NCI-H345 (cell line): Measurements from ENCODE around the gene ESYT1.
"Not testable (repeated sequence)": the region's sequence is repeated elsewhere in the genome, so short reads cannot be mapped to it uniquely, and the experiment has no call there.

Experiments used
- DNase-seq: peaks from one replicate; lab custom pipeline; 2025; lab: John Stamatoyannopoulos, UW

Gene ESYT1

GRCh38 chr12:56156464-56157200 is 28.6 kb downstream of the ESYT1 start:
- not testable (repeated sequence) for DNase-seq

DNA sequence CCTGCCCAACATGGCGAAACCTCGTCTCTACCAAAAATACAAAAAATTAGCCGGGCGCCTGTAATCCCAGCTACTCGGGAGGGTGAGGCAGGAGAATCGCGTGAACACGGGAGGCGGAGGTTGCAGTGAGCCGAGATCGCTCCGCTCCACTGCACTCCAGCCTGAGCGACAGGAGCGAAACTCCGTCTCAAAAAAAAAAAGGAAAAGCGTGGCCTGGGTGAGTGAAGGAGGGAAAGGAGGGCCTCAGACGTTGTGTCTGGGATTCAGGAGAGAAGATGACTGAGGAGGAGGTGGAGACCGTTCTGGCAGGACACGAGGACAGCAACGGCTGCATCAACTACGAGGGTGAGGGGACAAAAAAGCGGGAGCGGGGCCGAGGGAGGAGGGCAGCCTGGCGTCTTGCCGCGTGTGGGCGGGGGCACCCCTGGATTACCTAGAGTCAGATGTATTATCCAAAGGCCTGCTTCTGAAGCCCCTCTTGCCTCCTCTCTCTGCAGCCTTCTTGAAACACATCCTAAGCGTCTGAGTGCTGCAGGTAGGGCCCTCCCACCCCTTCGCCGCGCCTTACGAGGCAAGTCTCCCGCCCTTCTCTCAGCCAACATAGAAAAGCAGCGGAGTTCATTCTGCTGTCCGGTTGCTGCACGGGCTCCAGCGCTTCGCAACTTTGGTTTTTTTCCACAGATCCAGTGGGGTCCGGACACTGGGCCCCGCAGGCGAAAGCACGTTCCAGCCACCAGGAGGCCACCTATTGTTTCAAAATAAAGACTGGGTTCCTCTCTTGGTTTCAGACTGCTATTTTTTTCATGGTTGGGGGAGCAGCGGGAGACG is 29.3 kb downstream of the ESYT1 start:
- DNase-seq, result peak; percentile 87

DNA sequence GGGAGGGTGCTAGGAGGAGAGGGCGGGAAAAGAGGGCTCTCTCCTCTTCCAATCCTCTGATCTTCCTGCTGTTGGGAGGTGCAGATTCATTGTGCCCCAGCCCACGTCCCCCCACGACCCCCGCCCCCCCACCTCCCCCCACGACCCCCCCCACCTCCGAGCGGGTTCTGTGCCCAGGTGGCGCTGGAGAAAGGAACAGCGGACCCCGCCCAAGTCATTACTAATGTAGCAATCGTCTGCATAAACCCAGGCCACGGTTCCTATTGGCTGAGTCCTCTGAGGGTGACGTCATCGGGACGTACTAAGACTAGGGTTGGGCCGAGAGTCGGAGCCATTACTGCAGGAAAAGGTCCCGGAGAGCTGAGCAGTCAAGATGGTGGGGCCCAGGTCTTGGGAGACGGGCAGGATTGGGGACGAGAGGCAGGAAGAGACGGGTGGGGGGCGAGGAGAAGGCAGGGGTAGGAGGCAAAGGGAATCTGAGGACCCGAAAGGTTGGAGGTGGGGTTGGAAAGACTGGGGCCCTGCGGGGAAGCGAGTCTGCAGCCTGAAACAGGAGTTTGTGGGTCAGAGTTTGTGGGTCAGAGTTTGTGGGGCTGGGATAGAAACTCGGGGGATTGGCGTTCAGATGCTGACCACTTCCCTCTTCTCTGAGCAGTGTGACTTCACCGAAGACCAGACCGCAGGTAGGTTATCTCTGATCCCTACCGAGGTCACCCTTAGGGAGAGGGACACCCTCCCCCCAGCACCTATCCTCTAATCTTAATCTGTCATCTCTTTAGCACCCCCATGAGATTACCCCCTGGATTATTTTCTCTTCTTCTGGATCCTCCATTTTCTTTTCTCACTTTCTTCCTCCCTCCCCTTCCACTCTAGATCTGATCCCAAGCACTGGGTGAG is 30.2 kb downstream of the ESYT1 start, which contains the start of gene MYL6:
Gene MYL6, plus strand, starts transcription at position 331 of the 897 bp plus-strand sequence. Its CDS starts 43 bp downstream, at position 374.
- DNase-seq, result peak; percentile 99

GRCh38 chr12:56158926-56159461 is 30.9 kb downstream of the ESYT1 start:
- peak; percentile 36 for DNase-seq

DNA sequence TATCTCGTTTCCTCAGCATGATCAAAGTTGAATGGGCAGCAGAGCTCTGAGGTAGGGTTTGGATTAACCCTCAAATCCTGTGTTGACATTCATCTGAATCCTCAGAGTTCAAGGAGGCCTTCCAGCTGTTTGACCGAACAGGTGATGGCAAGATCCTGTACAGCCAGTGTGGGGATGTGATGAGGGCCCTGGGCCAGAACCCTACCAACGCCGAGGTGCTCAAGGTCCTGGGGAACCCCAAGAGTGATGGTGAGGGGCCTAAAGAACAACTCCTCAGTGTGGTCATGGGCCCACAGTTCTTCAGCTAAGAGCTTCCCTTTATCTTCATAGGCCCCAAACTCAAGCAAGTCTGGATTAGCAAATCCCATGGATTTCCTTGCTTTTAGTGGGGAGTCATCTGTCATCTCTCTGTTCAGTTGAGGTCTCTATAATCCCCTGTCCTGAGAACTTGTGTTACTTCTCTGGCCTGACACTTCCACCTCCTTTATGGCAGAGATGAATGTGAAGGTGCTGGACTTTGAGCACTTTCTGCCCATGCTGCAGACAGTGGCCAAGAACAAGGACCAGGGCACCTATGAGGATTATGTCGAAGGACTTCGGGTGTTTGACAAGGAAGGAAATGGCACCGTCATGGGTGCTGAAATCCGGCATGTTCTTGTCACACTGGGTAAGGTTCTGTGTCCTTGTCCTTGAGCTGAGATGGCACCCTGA is 31.6 kb downstream of the ESYT1 start:
- DNase-seq, result no peak

- DNase-seq, result no peak
Observed at GRCh38 chr12:56160193-56160763, 32.2 kb downstream of the ESYT1 start.

GRCh38 chr12:56160894-56161689 is 33.0 kb downstream of the ESYT1 start:
- no peak for DNase-seq

GRCh38 chr12:56161690-56162351 is 33.8 kb downstream of the ESYT1 start:
- DNase-seq, result no peak

- no peak for DNase-seq
Observed at GRCh38 chr12:56162468-56163290, 34.6 kb downstream of the ESYT1 start.

- DNase-seq, result no peak
Observed at GRCh38 chr12:56163533-56164344, 35.7 kb downstream of the ESYT1 start.

- no peak for DNase-seq
Observed at GRCh38 chr12:56164345-56164729, 36.3 kb downstream of the ESYT1 start.

DNA sequence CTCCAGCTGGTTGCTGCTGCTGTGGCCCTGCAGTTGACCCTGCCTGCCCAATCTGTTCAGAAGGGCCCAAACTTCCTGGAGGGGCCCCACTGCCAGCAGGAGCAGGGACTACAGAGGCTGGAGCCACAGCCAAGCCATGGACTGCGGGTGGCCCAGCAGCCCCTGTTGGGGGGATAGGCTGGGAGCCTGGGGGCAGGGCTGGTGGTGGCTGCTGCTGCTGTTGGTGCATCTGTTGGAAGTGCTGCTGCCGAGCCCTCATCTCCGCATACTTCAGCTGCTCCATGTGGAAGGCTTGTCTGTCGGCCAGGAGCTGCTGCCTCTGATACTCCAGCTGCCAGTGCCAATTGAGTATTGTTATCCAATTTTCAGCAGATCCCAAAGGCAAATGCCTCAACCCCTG is 37.3 kb downstream of the ESYT1 start:
- DNase-seq, result no peak

DNA sequence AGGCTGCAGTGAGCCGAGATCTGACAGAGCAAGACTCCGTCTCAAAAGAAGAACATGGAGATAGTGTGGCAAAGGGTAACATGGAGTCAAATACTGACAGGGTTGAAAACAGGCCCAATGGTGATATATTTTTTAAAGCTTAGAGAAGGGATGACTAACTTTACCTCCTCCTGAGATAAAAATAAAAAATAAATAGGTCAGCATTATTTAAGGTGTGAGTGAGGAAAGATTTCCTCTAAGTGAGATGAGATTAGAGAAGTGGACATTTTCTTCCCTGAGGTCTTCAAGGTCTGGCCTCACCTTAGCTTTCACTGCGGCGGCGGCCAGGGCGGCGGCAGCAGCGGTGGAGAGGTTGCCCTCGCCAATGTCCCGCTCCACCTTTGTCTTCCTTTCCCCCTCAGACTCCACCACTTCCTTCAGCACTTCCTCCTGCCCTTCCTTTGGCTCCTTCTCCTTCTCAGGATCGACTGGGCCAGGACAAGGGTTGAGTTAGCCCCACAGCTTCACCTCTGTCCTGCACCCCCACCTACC is 41.2 kb downstream of the ESYT1 start:
- no peak for DNase-seq

DNA sequence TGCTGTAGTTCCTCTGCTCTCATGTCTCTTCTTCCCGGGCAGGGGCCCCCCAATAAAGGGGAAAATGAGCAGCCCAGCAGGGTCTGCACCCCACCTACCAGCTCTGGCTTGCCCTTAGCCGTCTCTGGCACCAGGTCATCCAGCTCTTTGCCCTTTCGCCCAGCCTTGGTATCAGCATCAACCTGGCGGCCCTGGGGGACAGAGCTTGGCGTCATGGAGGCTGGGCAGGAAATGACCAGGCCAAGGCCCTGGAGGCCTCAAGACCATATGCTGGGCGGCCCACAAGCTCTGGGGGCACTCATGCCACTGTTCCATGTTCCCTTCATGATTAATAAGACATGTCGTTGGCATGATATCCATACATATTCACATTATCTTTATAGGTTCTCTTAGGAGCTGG is 44.8 kb downstream of the ESYT1 start:
- no peak for DNase-seq

- DNase-seq, result no peak
Observed at GRCh38 chr12:56178347-56178746, 50.3 kb downstream of the ESYT1 start.

- no peak for DNase-seq
Observed at GRCh38 chr12:56186957-56187356, 58.9 kb downstream of the ESYT1 start.

DNA sequence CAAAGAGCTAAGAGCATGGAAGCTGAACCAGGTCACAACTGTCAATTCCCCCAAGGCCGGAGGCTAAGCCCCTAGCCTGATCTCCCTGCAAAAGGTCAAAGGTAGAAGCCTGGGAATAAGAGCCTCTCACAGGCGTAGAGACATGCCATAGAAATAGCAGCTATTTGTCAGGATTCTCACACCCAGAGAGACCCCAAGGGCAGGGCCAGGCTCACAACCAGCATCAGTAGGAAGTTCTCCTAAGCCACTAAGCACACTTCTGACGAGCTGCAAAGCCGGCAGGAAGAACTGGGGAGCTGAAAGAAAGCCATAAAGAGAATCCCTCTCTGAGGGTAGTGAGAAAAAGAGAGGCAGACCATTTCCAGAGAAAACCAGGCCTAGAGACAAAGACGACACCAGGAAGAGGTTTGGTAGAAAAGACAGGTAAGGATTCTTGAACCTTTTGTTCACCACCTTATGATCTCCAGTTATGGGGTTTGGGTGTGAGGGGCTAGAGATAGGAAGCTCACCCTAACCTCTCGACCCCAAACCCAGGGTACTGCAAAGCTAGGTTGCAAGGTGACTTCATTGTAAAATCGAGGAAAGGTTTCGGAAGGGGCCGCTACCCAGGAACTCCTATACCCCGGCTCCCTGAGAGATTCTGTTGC is 60.2 kb downstream of the ESYT1 start:
- no peak for DNase-seq
